Body of pancreas (tissue), 4 donors: Measurements from ENCODE around the gene PIK3IP1. TPM values are rescaled to one million over a fixed set of nuclear protein-coding genes. Genes with fewer than 3 reads are reported as not detected.
A peak's percentile ranks its signal among the peaks of the same experiment; 100 is the strongest.

Experiments
- ATAC-seq: fragments of 150-250 bp; one replicate; pipeline ENCODE4 v1.9.1; 2016
- DNase-seq, 4 donors: peaks; one replicate each; pipeline ENCODE4 v3.0.0-alpha.2; 2019
- H3K27ac ChIP-seq, 4 donors: fragments of 200-600 bp; sonication (generic); 1 replicate in 3 of 4; 2 replicates in 1 of 4; pipeline versions ENCODE4 v1.5.1 to v1.6.1; 2016 to 2019; ENCODE audit warnings: mild to moderate bottlenecking in 1 of 4, mixed read lengths in 1 of 4, moderate library complexity in 1 of 4
- H3K27me3 ChIP-seq, 2 donors: fragments of 200-600 bp; sonication (generic); one replicate each; pipeline ENCODE4 v1.6.0; 2016; ENCODE audit warnings: mild to moderate bottlenecking in 1 of 2
- H3K36me3 ChIP-seq, 2 donors: fragments of 200-600 bp; sonication (generic); replicated peaks in 1 of 2; 2 replicates each; pipeline ENCODE4 v1.5.1; 2016; ENCODE audit warnings: low read depth in 2 of 2; ENCODE audit not compliant: insufficient read depth in 1 of 2
- H3K4me1 ChIP-seq: fragments of 200-600 bp; sonication (generic); one replicate; pipeline ENCODE4 v1.6.0; 2016
- H3K4me3 ChIP-seq, 2 donors: fragments of 200-600 bp; sonication (generic); 1 replicate in 1 of 2; 2 replicates in 1 of 2; pipeline ENCODE4 v1.5.1; 2016 to 2019
- H3K9me3 ChIP-seq, 3 donors: fragments of 200-600 bp; sonication (generic); 1 replicate in 2 of 3; 2 replicates in 1 of 3; pipeline ENCODE4 v1.5.1; 2016
- CTCF ChIP-seq, 7 experiments: fragments of 450-650 bp in 4 of 7; fragments of 200-600 bp in 3 of 7; sonication (generic) in 3 of 7; IDR thresholded peaks; one replicate each; pipeline ENCODE4 v1.5.1; 2016 to 2019; ENCODE audit warnings: antibody characterized with exemption in 7 of 7
- POLR2A ChIP-seq, 3 donors: fragments of 450-650 bp; IDR thresholded peaks; one replicate each; pipeline ENCODE4 v1.6.1; 2016; ENCODE audit warnings: antibody characterized with exemption in 3 of 3, mild to moderate bottlenecking in 2 of 3
- WGBS, 2 donors: methylation state at CpG; one replicate each; pipeline ENCODE4 v1.1.5; 2017; 5-methylcytosine and 5-hydroxymethylcytosine counted together
- intact Hi-C: fragments of 100-400 bp; cut with DNase I; formaldehyde crosslinking; loops from one replicate; pipeline ENCODE4 v1.15.1; 2023
- total RNA-seq, 2 donors: library from RNA; depleted of rRNA; stranded (reverse); fragments of >200 nt; gene quantifications; one replicate each; pipeline ENCODE4 v1.1.0, GENCODE V29; 2016

Gene PIK3IP1
- total RNA-seq, 2 donors from 2014 or later, result 5.6 to 18.9 TPM

DNA sequence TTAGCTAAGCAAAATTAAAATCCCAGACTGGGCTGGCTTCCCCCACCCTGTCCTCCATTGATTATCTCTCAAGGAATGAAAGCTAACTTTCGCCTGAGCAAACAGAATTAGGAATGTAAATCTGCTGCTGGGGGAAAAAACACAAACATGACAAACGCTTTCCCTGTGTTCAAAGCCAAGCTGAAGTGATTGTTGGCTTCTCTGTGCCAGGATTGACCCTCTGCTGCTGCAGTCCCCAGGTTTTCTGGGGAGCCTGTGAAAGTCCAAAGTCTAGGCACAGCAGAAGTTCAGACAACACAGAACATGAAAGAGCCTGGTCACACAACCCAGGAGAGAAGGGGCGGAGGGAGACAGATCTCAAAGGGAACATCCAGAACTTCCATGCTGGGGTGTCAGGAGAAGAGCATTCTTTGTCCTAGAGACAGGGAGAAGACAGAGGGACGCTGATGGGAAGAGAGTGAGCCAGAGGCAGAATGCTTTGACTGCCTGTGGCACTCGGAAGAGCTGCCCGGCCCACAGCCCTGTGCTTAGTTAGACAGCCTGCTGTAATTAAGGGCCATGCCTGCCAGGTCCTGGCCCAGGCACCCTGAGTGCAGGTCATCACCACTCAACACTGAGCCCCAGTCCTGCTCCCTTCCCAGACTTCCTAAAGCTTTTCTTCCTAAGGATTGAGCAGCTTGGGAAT lies 47.0 kb upstream of the PIK3IP1 start:
- H3K27ac ChIP-seq, result peak overlapping the region; percentile 43 to 93 (median 68)
- no peaks in the 10 kb centered on the region for H3K9me3 ChIP-seq
- intact Hi-C loops, result no loop called here
- peaks cover 0 to 5% of the 10 kb centered on the region in 2 donors for H3K36me3 ChIP-seq
- H3K4me1 ChIP-seq, result peaks cover 68% of the 10 kb centered on the region
- 26 to 32% methylated on average over 4 to 6 of the region's 6 CpGs for WGBS, 2 donors
- H3K4me3 ChIP-seq, result no peak overlapping the region
- ATAC-seq (no peak), DNase-seq (peak in 1 of 4 donors; percentile 22)
- no peaks in the 10 kb centered on the region for H3K27me3 ChIP-seq
- TF ChIP-seq CTCF (IDR thresholded peaks at IDR 0.05) (no peak), POLR2A (IDR thresholded peaks at IDR 0.05) (no peak)

GRCh38 chr22:31337178-31337577 lies 44.9 kb upstream of the PIK3IP1 start:
- ATAC-seq, result no peak
- intact Hi-C loops, result no loop called here
- DNase-seq, result peak in 1 of 4 donors; percentile 46
- no peak overlapping the region for H3K27ac ChIP-seq
- no peaks in the 10 kb centered on the region for H3K27me3 ChIP-seq
- 76 to 78% methylated on average over 5 of the region's 5 CpGs for WGBS, 2 donors
- H3K4me3 ChIP-seq, result no peak overlapping the region
- peaks cover 0 to 7% of the 10 kb centered on the region in 2 donors for H3K36me3 ChIP-seq
- H3K4me1 ChIP-seq, result peaks cover 47% of the 10 kb centered on the region
- TF ChIP-seq CTCF (IDR thresholded peaks at IDR 0.05), result no peak
- no peaks in the 10 kb centered on the region for H3K9me3 ChIP-seq

DNA sequence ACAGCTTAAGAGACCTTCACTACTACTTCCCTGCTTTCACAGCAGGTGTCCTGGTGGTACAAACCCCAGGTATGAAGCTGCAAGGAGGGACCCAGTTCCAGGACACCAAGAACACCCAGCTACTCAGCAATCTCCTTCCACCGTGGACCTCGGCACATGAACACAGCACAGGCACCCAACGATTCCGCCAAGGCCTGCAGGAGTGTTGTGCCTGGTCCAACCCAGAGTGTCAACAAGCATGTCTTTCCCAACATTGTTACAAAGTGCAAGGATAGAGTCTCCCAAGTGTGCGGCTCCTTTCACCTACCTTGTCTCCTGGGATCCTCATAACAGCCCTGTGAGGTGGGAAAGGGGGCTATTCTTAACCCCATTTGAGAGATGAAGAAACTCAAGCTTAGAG lies 42.0 kb upstream of the PIK3IP1 start:
- Histone ChIP-seq H3K4me1 (peaks cover 18% of the 10 kb centered on the region), H3K4me3 (no peak overlapping the region), H3K36me3 (peaks cover 0 to 12% of the 10 kb centered on the region in 2 donors), H3K9me3 (no peaks in the 10 kb centered on the region), H3K27ac (no peak overlapping the region), H3K27me3 (no peaks in the 10 kb centered on the region)
- intact Hi-C loops, result no loop called here
- DNase-seq (no peak), ATAC-seq (no peak)
- 86 to 89% methylated on average over 5 of the region's 5 CpGs for whole genome bisulfite sequencing, 2 donors
- TF ChIP-seq POLR2A (IDR thresholded peaks at IDR 0.05), result no peak

GRCh38 chr22:31333641-31334040 lies 41.4 kb upstream of the PIK3IP1 start:
- Histone ChIP-seq H3K4me1 (peaks cover 11% of the 10 kb centered on the region), H3K9me3 (no peaks in the 10 kb centered on the region), H3K27ac (no peak overlapping the region), H3K27me3 (no peaks in the 10 kb centered on the region), H3K36me3 (peaks cover 0 to 12% of the 10 kb centered on the region in 2 donors), H3K4me3 (no peak overlapping the region)
- TF ChIP-seq CTCF (IDR thresholded peaks at IDR 0.05) (no peak), POLR2A (IDR thresholded peaks at IDR 0.05) (no peak)
- intact Hi-C loops, result no loop called here
- WGBS, 2 donors, result 78 to 94% methylated on average over 2 of the region's 2 CpGs
- ATAC-seq (no peak), DNase-seq (no peak)

GRCh38 chr22:31332886-31333285 lies 40.6 kb upstream of the PIK3IP1 start:
- no peak for TF ChIP-seq POLR2A (IDR thresholded peaks at IDR 0.05)
- intact Hi-C loops, result no loop called here
- Histone ChIP-seq H3K9me3 (no peaks in the 10 kb centered on the region), H3K4me1 (peaks cover 4% of the 10 kb centered on the region), H3K4me3 (no peak overlapping the region), H3K36me3 (peaks cover 0 to 16% of the 10 kb centered on the region in 2 donors), H3K27ac (no peak overlapping the region), H3K27me3 (no peaks in the 10 kb centered on the region)
- 75 to 77% methylated on average over 1 of the region's 1 CpG for WGBS, 2 donors
- DNase-seq (no peak), ATAC-seq (no peak)

DNA sequence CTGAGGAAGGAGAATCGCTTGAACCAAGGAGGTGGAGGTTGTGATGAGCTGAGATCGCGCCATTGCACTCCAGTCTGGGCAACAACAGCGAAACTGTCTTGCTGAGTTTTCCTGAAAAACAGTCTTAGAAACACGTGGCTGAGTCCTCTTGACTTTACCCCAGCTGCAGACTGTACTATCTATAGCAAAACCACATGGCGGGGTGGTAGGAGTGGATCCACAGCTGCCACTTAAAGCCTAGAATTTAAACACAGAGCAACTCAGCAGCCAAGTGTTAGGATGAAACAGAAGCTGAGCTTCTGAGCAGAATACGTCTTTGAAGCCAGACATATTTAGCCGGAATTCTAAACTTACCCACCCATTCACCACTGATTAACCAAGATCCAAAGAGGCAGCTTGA lies 39.7 kb upstream of the PIK3IP1 start:
- H3K36me3 ChIP-seq, result peaks cover 0 to 20% of the 10 kb centered on the region in 2 donors
- TF ChIP-seq POLR2A (IDR thresholded peaks at IDR 0.05), result no peak
- TF ChIP-seq CTCF (IDR thresholded peaks at IDR 0.05), result no peak

More for the DNA sequence above, 39.7 kb upstream of the PIK3IP1 start:
- intact Hi-C loops, result no loop called here
- no peak overlapping the region for H3K27ac ChIP-seq
- no peaks in the 10 kb centered on the region for H3K4me1 ChIP-seq
- no peaks in the 10 kb centered on the region for H3K27me3 ChIP-seq
- H3K9me3 ChIP-seq, result no peaks in the 10 kb centered on the region
- 92 to 95% methylated on average over 8 of the region's 8 CpGs for WGBS, 2 donors
- ATAC-seq (no peak), DNase-seq (no peak)
- H3K4me3 ChIP-seq, result no peak overlapping the region
